Mesenchymal stem cell (in vitro differentiated cells and primary cell): ENCODE measurements around the gene VSX1.

Experiments
- DNase-seq: peaks from one replicate; pipeline ENCODE4 v3.0.0-alpha.2; 2013
- H2AFZ ChIP-seq: one replicate; pipeline ENCODE4 v1.6.1; 2013; ENCODE audit warnings: low read depth, mild to moderate bottlenecking, control low read depth, inconsistent platforms, low read length, moderate library complexity
- H2AK5ac ChIP-seq: 2 replicates; pipeline ENCODE4 v1.6.1; 2013; ENCODE audit warnings: low read length, moderate library complexity, mild to moderate bottlenecking, inconsistent platforms; ENCODE audit not compliant: severe bottlenecking
- H2BK120ac ChIP-seq: one replicate; pipeline ENCODE4 v1.6.1; 2013; ENCODE audit warnings: low read depth, mild to moderate bottlenecking, inconsistent platforms, low read length, moderate library complexity
- H2BK12ac ChIP-seq, 2 experiments: one replicate each; pipeline ENCODE4 v1.6.1; 2013; ENCODE audit warnings: inconsistent platforms in 2 of 2, low read length in 2 of 2, mild to moderate bottlenecking in 2 of 2, moderate library complexity in 2 of 2, control low read depth in 1 of 2
- H2BK15ac ChIP-seq: one replicate; pipeline ENCODE4 v1.6.1; 2013; ENCODE audit warnings: mild to moderate bottlenecking, low read depth, inconsistent platforms; ENCODE audit not compliant: poor library complexity, severe bottlenecking
- H2BK5ac ChIP-seq: 2 replicates; pipeline ENCODE4 v1.6.1; 2013; ENCODE audit warnings: low read depth, mild to moderate bottlenecking, low read length, control low read depth, inconsistent platforms; ENCODE audit not compliant: poor library complexity, severe bottlenecking
- H3K14ac ChIP-seq, 2 experiments: one replicate each; pipeline ENCODE4 v1.6.1; 2013; ENCODE audit warnings: inconsistent platforms in 2 of 2, low read length in 2 of 2, control low read depth in 1 of 2, mild to moderate bottlenecking in 1 of 2, moderate library complexity in 1 of 2
- H3K18ac ChIP-seq, 2 experiments: one replicate each; pipeline ENCODE4 v1.6.1; 2013; ENCODE audit warnings: inconsistent platforms in 2 of 2, low read length in 2 of 2, control low read depth in 1 of 2, low read depth in 1 of 2, mild to moderate bottlenecking in 1 of 2
- H3K23ac ChIP-seq, 2 experiments: one replicate each; pipeline ENCODE4 v1.6.1; 2013; ENCODE audit warnings: inconsistent platforms in 2 of 2, low read length in 2 of 2, mild to moderate bottlenecking in 2 of 2, moderate library complexity in 2 of 2, control low read depth in 1 of 2
- H3K27ac ChIP-seq: 2 replicates; pipeline ENCODE4 v1.5.1; 2013; ENCODE audit warnings: mild to moderate bottlenecking, moderate library complexity, low read length, control low read depth, inconsistent platforms; ENCODE audit not compliant: poor library complexity, severe bottlenecking
- H3K27me3 ChIP-seq, 2 experiments: 2 replicates each; pipeline versions ENCODE4 v1.6.1 to v1.7.0; 2013; ENCODE audit warnings: low read length in 2 of 2, mild to moderate bottlenecking in 2 of 2, moderate library complexity in 2 of 2, control low read depth in 1 of 2, inconsistent platforms in 1 of 2; ENCODE audit not compliant: control insufficient read depth in 1 of 2, insufficient read depth in 1 of 2
- H3K36me3 ChIP-seq, 2 experiments: 2 replicates each; pipeline versions ENCODE4 v1.6.1 to v1.7.0; 2013; ENCODE audit warnings: low read length in 2 of 2, control low read depth in 1 of 2, inconsistent platforms in 1 of 2, low read depth in 1 of 2, mild to moderate bottlenecking in 1 of 2; ENCODE audit not compliant: insufficient read depth in 2 of 2, control insufficient read depth in 1 of 2
- H3K4ac ChIP-seq, 2 experiments: one replicate each; pipeline ENCODE4 v1.6.1; 2013; ENCODE audit warnings: inconsistent platforms in 2 of 2, low read length in 2 of 2, mild to moderate bottlenecking in 2 of 2, moderate library complexity in 2 of 2, control low read depth in 1 of 2, low read depth in 1 of 2
- H3K4me1 ChIP-seq: 2 replicates; pipeline ENCODE4 v1.6.1; 2013; ENCODE audit warnings: low read depth, low read length, control low read depth; ENCODE audit not compliant: control insufficient read depth, insufficient read depth
- H3K4me2 ChIP-seq: 2 replicates; pipeline ENCODE4 v1.6.1; 2013; ENCODE audit warnings: low read length, mild to moderate bottlenecking, inconsistent platforms; ENCODE audit not compliant: poor library complexity, severe bottlenecking
- H3K4me3 ChIP-seq, 2 experiments: 2 replicates each; pipeline versions ENCODE4 v1.5.1 to v1.7.0; 2013; ENCODE audit warnings: low read length in 2 of 2, mild to moderate bottlenecking in 2 of 2, control low read depth in 1 of 2, low read depth in 1 of 2; ENCODE audit not compliant: insufficient read depth in 1 of 2
- H3K79me1 ChIP-seq: replicated peaks from 2 replicates; pipeline ENCODE4 v1.6.1; 2013; ENCODE audit warnings: mild to moderate bottlenecking, control low read depth, low read length, inconsistent platforms; ENCODE audit not compliant: poor library complexity, severe bottlenecking
- H3K9ac ChIP-seq: 2 replicates; pipeline ENCODE4 v1.7.0; 2013; ENCODE audit warnings: mild to moderate bottlenecking, low read length, moderate library complexity
- H3K9me3 ChIP-seq: 2 replicates; pipeline ENCODE4 v1.7.0; 2013; ENCODE audit warnings: mild to moderate bottlenecking, low read length; ENCODE audit not compliant: control insufficient read depth
- H4K8ac ChIP-seq: one replicate; pipeline ENCODE4 v1.6.1; 2013; ENCODE audit warnings: inconsistent platforms, mild to moderate bottlenecking, low read length, moderate library complexity
- H4K91ac ChIP-seq: one replicate; pipeline ENCODE4 v1.6.1; 2013; ENCODE audit warnings: mild to moderate bottlenecking, low read length, inconsistent platforms
- WGBS: methylation state at CpG from one replicate; pipeline ENCODE4 v1.1.7; 2013; ENCODE audit warnings: mixed read lengths; 5-methylcytosine and 5-hydroxymethylcytosine counted together

VSX1 gene

DNA sequence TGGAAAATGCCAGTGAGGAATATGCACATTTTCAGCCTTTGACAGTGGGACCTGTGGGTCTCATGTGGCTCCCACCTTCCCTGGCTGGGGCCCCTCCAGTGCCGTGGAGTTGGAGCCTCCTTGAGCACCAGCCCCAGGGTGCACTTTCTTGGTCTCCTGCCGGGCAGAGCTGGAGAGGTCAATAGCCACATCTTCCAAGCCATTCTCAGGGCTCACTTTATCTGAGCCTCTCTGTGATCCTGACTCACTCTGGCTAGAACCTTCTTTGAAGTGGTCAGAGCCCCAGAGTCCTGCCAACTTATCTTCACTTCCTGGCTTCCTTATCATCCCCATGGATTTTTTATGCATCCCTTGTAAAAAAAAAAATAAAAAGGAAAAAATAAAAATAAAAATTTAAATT is 5.7 kb downstream of the VSX1 start:
- Histone ChIP-seq H3K14ac (no peak overlapping the region), H3K27ac (no peak overlapping the region), H4K91ac (no peak overlapping the region), H3K4me3 (no peak overlapping the region), H3K9me3 (no peaks in the 10 kb centered on the region), H2BK12ac (no peak overlapping the region), H3K4me2 (no peak overlapping the region), H3K4me1 (peaks cover 13% of the 10 kb centered on the region), H3K79me1 (no peaks in the 10 kb centered on the region), H3K18ac (no peak overlapping the region), H3K9ac (no peak overlapping the region), H3K27me3 (peaks cover 87 to 96% of the 10 kb centered on the region in 2 experiments), H2AFZ (no peak overlapping the region), H2BK5ac (no peak overlapping the region), H3K36me3 (no peaks in the 10 kb centered on the region), H3K4ac (no peak overlapping the region), H4K8ac (no peak overlapping the region), H2BK15ac (no peak overlapping the region), H2AK5ac (no peak overlapping the region), H3K23ac (no peak overlapping the region), H2BK120ac (no peak overlapping the region)
- WGBS, result 70% methylated on average over 2 of the region's 2 CpGs
- DNase-seq, result no peak

DNA sequence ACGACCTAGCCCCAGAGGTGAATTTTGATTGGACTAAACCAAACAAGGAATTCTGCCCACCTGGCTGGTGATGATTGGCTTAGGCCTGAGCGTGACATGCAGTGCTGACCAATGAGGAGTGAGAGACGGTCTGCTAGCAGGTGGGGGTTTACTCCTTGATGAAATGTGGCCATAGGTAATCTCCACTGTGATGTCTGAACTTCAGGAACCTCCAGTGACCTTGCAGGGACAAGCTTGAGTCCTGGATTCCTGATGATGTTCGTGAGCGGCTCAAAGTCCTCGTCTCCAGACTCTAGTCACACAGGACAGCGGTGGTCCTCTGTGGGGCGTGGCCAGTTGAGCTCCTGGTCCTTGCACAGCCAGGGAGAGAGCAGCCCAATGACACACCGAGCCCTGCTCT is 8.4 kb downstream of the VSX1 start:
- no peak overlapping the region for H3K18ac ChIP-seq
- no peak overlapping the region for H3K4me2 ChIP-seq
- H3K14ac ChIP-seq, result no peak overlapping the region
- no peak overlapping the region for H4K91ac ChIP-seq
- H2BK15ac ChIP-seq, result no peak overlapping the region
- no peak overlapping the region for H4K8ac ChIP-seq
- H3K23ac ChIP-seq, result peak overlapping the region in 1 of 2 experiments; percentile 52
- 69% methylated on average over 9 of the region's 9 CpGs for WGBS
- no peak overlapping the region for H2AFZ ChIP-seq
- H3K4ac ChIP-seq, result no peak overlapping the region
- H3K27me3 ChIP-seq, result peaks cover 80 to 96% of the 10 kb centered on the region in 2 experiments
- no peak overlapping the region for H2BK12ac ChIP-seq
- DNase-seq, result no peak
- H3K9ac ChIP-seq, result no peak overlapping the region
- no peak overlapping the region for H2BK120ac ChIP-seq
- no peak overlapping the region for H3K4me3 ChIP-seq
- H3K79me1 ChIP-seq, result no peaks in the 10 kb centered on the region
- no peaks in the 10 kb centered on the region for H3K9me3 ChIP-seq
- peaks cover 10% of the 10 kb centered on the region for H3K4me1 ChIP-seq
- H3K36me3 ChIP-seq, result no peaks in the 10 kb centered on the region
- H3K27ac ChIP-seq, result no peak overlapping the region
- no peak overlapping the region for H2BK5ac ChIP-seq
- H2AK5ac ChIP-seq, result no peak overlapping the region

DNA sequence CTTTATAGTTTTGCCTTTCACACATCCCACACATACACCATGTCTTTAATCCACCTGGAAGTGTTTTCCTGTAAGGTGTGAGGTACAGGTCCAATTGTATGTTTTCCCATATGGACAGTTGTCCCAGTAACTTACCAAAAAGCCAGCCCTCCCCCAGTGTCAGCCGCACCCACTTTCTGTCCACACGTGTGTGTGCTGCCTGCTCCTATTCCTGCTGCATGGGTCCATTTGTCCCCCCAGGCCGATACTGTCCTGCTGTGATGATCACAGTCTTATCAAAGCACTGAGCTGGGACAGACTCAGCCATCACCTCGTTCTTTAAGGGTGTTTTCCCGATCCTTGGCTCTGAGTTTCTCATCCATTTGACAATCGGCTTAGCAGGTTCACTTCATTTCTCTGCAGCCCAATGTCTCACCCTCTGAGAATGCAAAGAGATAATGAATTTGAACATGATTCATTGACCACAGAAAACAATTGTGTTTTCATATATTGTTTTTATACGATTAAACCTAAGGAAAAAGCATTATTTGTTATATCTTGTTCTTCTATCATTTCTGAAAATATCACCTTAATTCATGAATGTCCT is 9.6 kb downstream of the VSX1 start:
- H4K8ac ChIP-seq, result no peak overlapping the region
- H4K91ac ChIP-seq, result no peak overlapping the region
- H2BK12ac ChIP-seq, result no peak overlapping the region
- no peak overlapping the region for H2BK120ac ChIP-seq
- DNase-seq, result no peak
- WGBS, result 53% methylated on average over 5 of the region's 7 CpGs
- no peak overlapping the region for H3K23ac ChIP-seq
- H3K4me3 ChIP-seq, result no peak overlapping the region
- peaks cover 69 to 97% of the 10 kb centered on the region in 2 experiments for H3K27me3 ChIP-seq
- peaks cover 9% of the 10 kb centered on the region for H3K4me1 ChIP-seq
- no peaks in the 10 kb centered on the region for H3K9me3 ChIP-seq
- no peaks in the 10 kb centered on the region for H3K36me3 ChIP-seq
- no peaks in the 10 kb centered on the region for H3K79me1 ChIP-seq
- no peak overlapping the region for H2AK5ac ChIP-seq
- no peak overlapping the region for H3K4me2 ChIP-seq
- H3K27ac ChIP-seq, result no peak overlapping the region
- H3K9ac ChIP-seq, result no peak overlapping the region
- no peak overlapping the region for H3K14ac ChIP-seq
- no peak overlapping the region for H2BK15ac ChIP-seq
- H3K18ac ChIP-seq, result no peak overlapping the region
- H2AFZ ChIP-seq, result no peak overlapping the region
- no peak overlapping the region for H2BK5ac ChIP-seq
- no peak overlapping the region for H3K4ac ChIP-seq

DNA sequence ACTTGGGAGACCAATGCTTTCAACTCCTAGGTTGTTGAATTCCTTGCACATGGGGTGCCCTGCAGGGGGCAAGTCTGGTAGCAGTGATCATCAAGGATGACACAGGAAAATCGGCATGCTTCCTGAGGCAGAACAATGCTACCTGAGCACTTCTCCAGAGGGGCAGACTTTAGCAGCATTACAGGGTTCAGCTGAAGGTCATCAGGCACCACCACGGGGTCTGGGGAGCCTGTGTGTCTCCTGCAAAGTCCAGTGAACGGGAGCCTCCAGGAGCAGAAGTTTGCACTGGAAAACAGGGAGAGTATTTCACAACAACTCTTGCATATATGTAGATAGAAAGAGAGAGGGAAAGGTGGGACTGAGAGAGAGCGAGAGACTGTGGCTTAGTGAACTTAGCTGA is 10.2 kb downstream of the VSX1 start:
- Histone ChIP-seq H2AK5ac (no peak overlapping the region), H2BK12ac (no peak overlapping the region), H3K27me3 (peaks cover 63 to 94% of the 10 kb centered on the region in 2 experiments), H3K79me1 (no peaks in the 10 kb centered on the region), H2AFZ (no peak overlapping the region), H2BK5ac (no peak overlapping the region), H3K4ac (no peak overlapping the region), H2BK120ac (no peak overlapping the region), H4K91ac (no peak overlapping the region), H3K23ac (no peak overlapping the region), H3K36me3 (no peaks in the 10 kb centered on the region), H3K4me2 (no peak overlapping the region), H3K9me3 (no peaks in the 10 kb centered on the region), H3K18ac (no peak overlapping the region), H4K8ac (no peak overlapping the region), H3K9ac (no peak overlapping the region), H3K27ac (no peak overlapping the region), H3K14ac (no peak overlapping the region), H3K4me1 (peaks cover 13% of the 10 kb centered on the region), H3K4me3 (no peak overlapping the region), H2BK15ac (no peak overlapping the region)
- DNase-seq, result no peak
- 22% methylated on average over 3 of the region's 4 CpGs for WGBS
